AML-193 (cell line): ENCODE data around the gene CHST1.

Source experiments
- DNase-seq, 2 experiments: peaks; one replicate each; lab custom pipeline; 2025; lab: John Stamatoyannopoulos, UW

The CHST1 gene

DNA sequence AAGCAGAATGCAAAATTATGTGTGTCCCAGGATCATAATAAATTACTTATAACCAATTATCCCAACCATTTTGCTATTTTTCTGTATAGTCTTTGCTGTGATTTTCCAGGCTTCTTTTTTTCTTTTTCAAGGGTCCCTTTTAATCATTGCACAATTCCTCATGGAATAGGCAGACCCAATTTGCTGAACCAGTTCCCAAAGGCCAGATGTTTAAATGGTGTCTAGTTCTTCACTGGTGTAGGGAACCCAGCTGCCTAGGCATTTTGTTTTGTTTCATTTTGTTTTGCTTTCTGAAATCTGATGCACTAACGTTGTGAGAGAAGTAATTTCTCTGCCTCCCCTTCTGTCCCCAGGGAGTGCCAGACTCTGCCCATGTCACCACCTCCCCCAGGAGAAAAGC, 60.4 kb downstream of the CHST1 start:
- no peak for DNase-seq

DNA sequence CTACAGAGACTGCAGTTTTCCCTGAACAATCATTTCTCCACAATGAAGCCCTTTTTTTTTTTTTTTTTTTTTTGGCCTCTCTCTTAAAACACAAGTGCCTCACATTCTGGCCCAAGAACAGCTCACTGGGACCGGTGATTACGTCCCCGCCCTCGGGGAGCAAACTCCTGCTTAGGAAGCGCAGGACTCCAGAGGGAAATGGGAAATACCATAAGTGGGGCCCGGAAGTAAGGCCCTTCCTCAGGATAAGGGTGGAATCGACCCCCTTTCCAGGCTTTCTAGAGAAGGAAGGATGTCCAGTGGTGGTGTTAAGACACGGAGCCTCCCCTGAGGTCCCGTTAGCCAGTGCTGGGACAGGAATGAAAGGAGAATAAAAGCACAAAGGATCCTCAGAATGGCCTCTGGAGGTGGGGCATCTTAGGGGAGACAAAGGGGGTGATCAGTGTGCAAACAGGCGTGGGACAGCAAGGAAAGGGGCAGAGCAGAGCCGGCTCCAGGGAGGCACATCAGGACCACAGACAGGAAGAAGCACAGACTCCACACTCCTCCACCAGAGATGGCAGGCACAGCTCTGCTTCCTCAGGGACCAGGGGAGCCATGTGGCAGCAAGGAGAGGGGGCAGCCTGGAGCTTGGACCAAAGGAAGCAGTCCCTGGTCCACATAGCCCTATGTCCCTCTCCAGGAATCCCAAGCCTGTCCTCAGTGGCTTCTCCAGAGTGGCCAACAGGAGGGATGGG, 61.3 kb downstream of the CHST1 start:
- DNase-seq, result no peak

DNA sequence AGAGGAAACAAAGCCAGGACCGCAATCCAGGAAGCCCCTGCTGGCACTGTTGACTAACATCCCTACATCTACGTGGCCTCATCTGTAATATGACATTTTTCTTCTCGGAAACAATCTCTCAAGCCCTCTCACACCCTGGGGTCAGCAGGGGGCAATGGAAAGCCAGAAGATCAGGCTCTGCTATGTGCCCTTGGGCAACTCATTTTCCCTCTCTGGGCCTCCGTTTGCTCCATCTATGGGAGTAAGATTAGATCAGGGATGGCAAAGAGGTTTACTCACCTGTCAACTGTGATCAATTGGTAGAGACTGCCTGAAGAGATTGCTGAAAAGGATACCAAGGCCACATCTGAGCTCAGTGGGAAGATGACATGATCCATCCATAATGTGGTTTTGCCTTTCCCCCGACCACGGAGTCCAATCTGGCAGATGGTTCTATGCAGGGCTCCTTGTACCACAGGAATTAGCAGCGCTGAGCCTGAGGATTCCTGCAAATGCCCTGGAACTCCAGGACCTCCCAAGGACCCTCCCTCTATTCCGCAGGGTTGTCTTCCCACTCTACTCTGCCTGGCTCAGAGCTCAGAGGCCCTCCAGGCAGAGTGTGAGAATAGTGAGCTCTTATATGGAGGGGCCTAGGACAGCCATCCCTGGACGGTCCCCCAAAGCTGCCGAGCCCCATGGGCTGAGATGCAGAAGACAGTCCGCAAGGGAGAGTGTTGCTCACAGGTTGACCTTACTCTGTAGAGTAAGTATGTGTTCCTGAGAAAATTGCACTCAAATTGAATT, 66.1 kb downstream of the CHST1 start:
- DNase-seq, result no peak
